Activated CD4-positive, alpha-beta T cell treated with anti-CD3 and anti-CD28 coated beads for 36 hours (primary cell): Measurements from ENCODE around the gene ACAN. TPM values are rescaled to one million over a fixed set of nuclear protein-coding genes. Genes with fewer than 3 reads are reported as not detected.

ENCODE experiments used
- ATAC-seq: fragments of 200-7000 bp; cut with Tn5 transposase; one replicate; pipeline ENCODE4 v1.10.0; 2021; ENCODE audit warnings: mild to moderate bottlenecking, moderate library complexity
- CTCF ChIA-PET: fragments of 350-600 bp; sonication (Branson Sonifier 250); formaldehyde crosslinking; loops from one replicate; lab custom pipeline; 2021; ENCODE audit warnings: antibody characterized with exemption; lab: Charles Lee
- POLR2A ChIA-PET: fragments of 350-600 bp; sonication (Branson Sonifier 250); formaldehyde crosslinking; loops from one replicate; lab custom pipeline; 2021; ENCODE audit warnings: antibody characterized with exemption, inconsistent platforms; lab: Charles Lee
- DNase-seq: peaks from one replicate; pipeline ENCODE4 v3.0.0-alpha.2; 2020
- H3K27ac Mint-ChIP-seq: one replicate; pipeline ENCODE4 v1.8.0; 2021; ENCODE audit warnings: mixed read lengths
- H3K27me3 Mint-ChIP-seq: one replicate; pipeline ENCODE4 v1.8.0; 2021; ENCODE audit warnings: mixed read lengths
- H3K36me3 Mint-ChIP-seq: one replicate; pipeline ENCODE4 v1.8.0; 2021; ENCODE audit warnings: low read depth, mixed read lengths
- H3K4me1 Mint-ChIP-seq: one replicate; pipeline ENCODE4 v1.8.0; 2021; ENCODE audit warnings: mixed read lengths
- H3K4me3 Mint-ChIP-seq: one replicate; pipeline ENCODE4 v1.8.0; 2021; ENCODE audit warnings: mild to moderate bottlenecking, moderate library complexity, mixed read lengths
- H3K9me3 Mint-ChIP-seq: one replicate; pipeline ENCODE4 v1.8.0; 2021; ENCODE audit warnings: low read depth, mixed read lengths
- intact Hi-C, 2 experiments: fragments of 100-400 bp; cut with DNase I in 1 of 2; cut with micrococcal nuclease in 1 of 2; formaldehyde crosslinking; loops; one replicate each; pipeline versions ENCODE4 v1.14.2 to v1.15.1; 2022 to 2024; cut with DNase I, micrococcal nuclease
- total RNA-seq, 2 experiments: library from RNA; stranded (reverse); gene quantifications; one replicate each; pipeline ENCODE4 v1.2.3, GENCODE V29; 2021

The ACAN gene
- total RNA-seq = not detected

- no peaks in the 10 kb centered on the region for H3K36me3 Mint-ChIP-seq
- H3K4me3 Mint-ChIP-seq = no peak within 1 kb of the TSS
- peaks cover 44% of the 10 kb centered on the region for H3K27me3 Mint-ChIP-seq
- POLR2A ChIA-PET = no interaction called here
- intact Hi-C loops = no loop called here
- DNase-seq (no peak), ATAC-seq (no peak)
- no peaks in the 10 kb centered on the region for H3K9me3 Mint-ChIP-seq
- no peak within 1 kb of the TSS for H3K27ac Mint-ChIP-seq
- peaks cover 3% of the 10 kb centered on the region for H3K4me1 Mint-ChIP-seq
- CTCF ChIA-PET = interaction anchor here (0.7 kb wide), 2 partner anchors 25 to 336 kb away, joined by 3 read pairs; partner anchors contain the start of gene MRPL46
Measured at GRCh38 chr15:88803241-88803919, at the start of gene ACAN. ACAN (plus strand) TSS chr15:88803436; CDS start chr15:88836207, 32,771 bp downstream.

- no peaks in the 10 kb centered on the region for H3K9me3 Mint-ChIP-seq
- ATAC-seq (no peak), DNase-seq (no peak)
- POLR2A ChIA-PET = no interaction called here
- H3K4me3 Mint-ChIP-seq = no peak overlapping the region
- CTCF ChIA-PET = no interaction called here
- H3K27me3 Mint-ChIP-seq = peaks cover 8% of the 10 kb centered on the region
- intact Hi-C loops = no loop called here
- no peaks in the 10 kb centered on the region for H3K36me3 Mint-ChIP-seq
- no peaks in the 10 kb centered on the region for H3K4me1 Mint-ChIP-seq
- H3K27ac Mint-ChIP-seq = no peak overlapping the region
Measured at GRCh38 chr15:88756521-88756920, 46.7 kb upstream of the ACAN start.

- no peaks in the 10 kb centered on the region for H3K4me1 Mint-ChIP-seq
- POLR2A ChIA-PET = no interaction called here
- no peak overlapping the region for H3K27ac Mint-ChIP-seq
- H3K4me3 Mint-ChIP-seq = no peak overlapping the region
- peaks cover 8% of the 10 kb centered on the region for H3K27me3 Mint-ChIP-seq
- ATAC-seq (no peak), DNase-seq (no peak)
- no peaks in the 10 kb centered on the region for H3K36me3 Mint-ChIP-seq
- intact Hi-C loops = no loop called here
- CTCF ChIA-PET = no interaction called here
- H3K9me3 Mint-ChIP-seq = no peaks in the 10 kb centered on the region
Measured at GRCh38 chr15:88756921-88757320, 46.3 kb upstream of the ACAN start.

- Mint-ChIP-seq H3K4me1 (no peaks in the 10 kb centered on the region), H3K9me3 (no peaks in the 10 kb centered on the region), H3K27ac (no peak overlapping the region), H3K36me3 (no peaks in the 10 kb centered on the region), H3K27me3 (peaks cover 6% of the 10 kb centered on the region), H3K4me3 (no peak overlapping the region)
- intact Hi-C loops = no loop called here
- ChIA-PET POLR2A (interaction anchor here (0.6 kb wide), 1 partner anchor 12 kb away, joined by 3 read pairs; no protein-coding TSS in a partner anchor), CTCF (interaction anchor here (1.0 kb wide), 1 partner anchor 9 kb away, joined by 4 read pairs; no protein-coding TSS in a partner anchor)
- ATAC-seq = no peak
- no peak for DNase-seq
Measured at GRCh38 chr15:88759872-88760271, 43.4 kb upstream of the ACAN start.

DNA sequence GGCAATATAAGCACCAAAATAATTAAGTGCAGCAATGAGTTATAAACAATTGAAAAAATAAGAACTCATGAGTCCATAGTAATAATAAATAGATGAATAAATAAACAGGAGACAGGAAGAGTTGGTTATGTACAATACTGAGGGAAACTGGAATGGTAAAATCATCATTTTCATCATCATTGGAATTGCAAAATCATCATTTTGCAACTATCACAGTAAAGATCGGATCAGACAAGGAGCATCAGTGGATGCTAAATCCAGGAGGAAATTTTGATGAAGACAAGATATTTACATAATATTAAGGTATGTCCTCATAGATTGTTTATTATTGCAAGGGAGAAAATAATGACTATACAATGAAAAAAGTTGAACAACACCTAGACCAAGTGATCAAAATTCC, 38.8 kb upstream of the ACAN start:
- H3K9me3 Mint-ChIP-seq = no peaks in the 10 kb centered on the region
- no peak overlapping the region for H3K4me3 Mint-ChIP-seq
- intact Hi-C loops = no loop called here
- peaks cover 14% of the 10 kb centered on the region for H3K27me3 Mint-ChIP-seq
- CTCF ChIA-PET = no interaction called here
- H3K27ac Mint-ChIP-seq = no peak overlapping the region
- POLR2A ChIA-PET = no interaction called here
- ATAC-seq = no peak
- peaks cover under 1% of the 10 kb centered on the region for H3K4me1 Mint-ChIP-seq
- H3K36me3 Mint-ChIP-seq = no peaks in the 10 kb centered on the region
- DNase-seq = no peak

- POLR2A ChIA-PET = no interaction called here
- CTCF ChIA-PET = no interaction called here
- intact Hi-C loops = no loop called here
- ATAC-seq (no peak), DNase-seq (no peak)
- peaks cover 3% of the 10 kb centered on the region for H3K9me3 Mint-ChIP-seq
- no peak overlapping the region for H3K27ac Mint-ChIP-seq
- peaks cover 20% of the 10 kb centered on the region for H3K27me3 Mint-ChIP-seq
- no peaks in the 10 kb centered on the region for H3K36me3 Mint-ChIP-seq
- H3K4me1 Mint-ChIP-seq = peaks cover 2% of the 10 kb centered on the region
- H3K4me3 Mint-ChIP-seq = no peak overlapping the region
Measured at GRCh38 chr15:88765212-88765611, 38.0 kb upstream of the ACAN start.

DNA sequence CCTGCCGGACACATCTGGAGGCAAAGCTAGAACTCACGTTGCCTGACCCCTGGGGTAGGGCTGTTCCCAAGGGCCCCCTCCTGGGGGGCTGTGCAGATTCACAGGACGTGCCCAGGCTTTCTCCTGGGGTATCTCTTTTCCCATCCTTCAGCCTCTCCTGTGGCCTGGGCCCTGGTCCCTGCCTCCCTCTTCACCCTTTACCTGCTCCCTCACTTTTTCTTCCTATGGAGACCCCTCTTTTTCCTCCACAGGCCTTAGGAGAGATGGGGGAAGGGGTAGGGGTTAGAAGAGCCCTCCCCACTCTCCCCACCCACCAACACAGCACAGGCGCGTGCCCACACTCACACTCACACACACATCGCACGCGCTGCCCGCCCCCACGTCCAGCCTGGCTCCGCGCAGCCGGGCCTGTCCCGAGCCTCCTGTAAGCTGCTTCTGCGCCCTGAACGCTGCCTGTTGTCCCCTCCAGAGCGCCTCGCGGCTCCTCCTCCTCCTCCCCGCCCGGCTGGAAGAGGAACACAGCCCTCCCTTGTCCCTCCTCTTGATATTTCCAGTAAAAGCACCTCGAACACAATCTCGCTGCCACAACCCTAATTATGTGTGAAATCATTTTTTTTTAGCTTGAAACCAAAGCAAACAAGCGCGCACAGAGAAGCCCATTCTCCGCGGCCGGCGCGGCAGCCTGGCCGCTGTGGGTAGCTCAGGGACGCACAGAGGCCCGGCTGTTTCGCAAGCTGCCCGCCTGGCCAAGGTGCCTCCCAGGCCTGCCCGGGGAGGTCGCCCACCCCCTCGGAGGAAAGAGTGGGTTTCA, 33.9 kb upstream of the ACAN start:
- Mint-ChIP-seq H3K27me3 (peaks cover 32% of the 10 kb centered on the region), H3K9me3 (peaks cover 9% of the 10 kb centered on the region), H3K27ac (no peak overlapping the region), H3K4me1 (peaks cover 2% of the 10 kb centered on the region), H3K36me3 (no peaks in the 10 kb centered on the region), H3K4me3 (no peak overlapping the region)
- intact Hi-C loops = no loop called here
- POLR2A ChIA-PET = no interaction called here
- DNase-seq (peak; percentile 21), ATAC-seq (peak; percentile 30)
- CTCF ChIA-PET = interaction anchor here (1.1 kb wide), 1 partner anchor 10 kb away, joined by 4 read pairs; no protein-coding TSS in a partner anchor

- H3K36me3 Mint-ChIP-seq = no peaks in the 10 kb centered on the region
- H3K4me1 Mint-ChIP-seq = no peaks in the 10 kb centered on the region
- peaks cover 3% of the 10 kb centered on the region for H3K9me3 Mint-ChIP-seq
- CTCF ChIA-PET = no interaction called here
- no peak for ATAC-seq
- H3K27me3 Mint-ChIP-seq = peaks cover 15% of the 10 kb centered on the region
- H3K27ac Mint-ChIP-seq = no peak overlapping the region
- intact Hi-C loops = no loop called here
- no peak overlapping the region for H3K4me3 Mint-ChIP-seq
- no peak for DNase-seq
- POLR2A ChIA-PET = no interaction called here
Measured at GRCh38 chr15:88775776-88776175, 27.5 kb upstream of the ACAN start.

DNA sequence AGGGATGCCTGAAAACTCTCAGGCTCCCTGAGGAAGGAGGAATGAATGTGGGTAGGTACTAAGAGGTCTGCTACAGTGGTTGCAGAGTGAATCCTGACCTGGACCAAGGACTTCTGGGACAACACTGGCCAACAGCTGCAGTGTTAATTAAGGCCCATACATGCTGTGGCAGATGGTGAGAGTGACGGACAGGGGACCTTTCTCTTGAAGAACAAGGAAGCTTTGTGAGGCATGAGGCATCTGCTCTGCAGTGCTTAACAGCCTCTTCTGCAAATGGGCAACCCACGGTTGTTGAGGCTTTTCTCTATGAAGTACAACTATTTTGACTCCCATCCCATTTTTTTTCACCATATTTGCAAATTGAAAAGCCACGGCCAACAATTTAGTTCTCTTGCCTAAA, 26.6 kb upstream of the ACAN start:
- POLR2A ChIA-PET = no interaction called here
- Mint-ChIP-seq H3K27me3 (peaks cover 10% of the 10 kb centered on the region), H3K4me3 (no peak overlapping the region), H3K27ac (no peak overlapping the region), H3K9me3 (no peaks in the 10 kb centered on the region), H3K36me3 (no peaks in the 10 kb centered on the region), H3K4me1 (no peaks in the 10 kb centered on the region)
- ATAC-seq (no peak), DNase-seq (no peak)
- intact Hi-C loops = no loop called here
- CTCF ChIA-PET = no interaction called here

DNA sequence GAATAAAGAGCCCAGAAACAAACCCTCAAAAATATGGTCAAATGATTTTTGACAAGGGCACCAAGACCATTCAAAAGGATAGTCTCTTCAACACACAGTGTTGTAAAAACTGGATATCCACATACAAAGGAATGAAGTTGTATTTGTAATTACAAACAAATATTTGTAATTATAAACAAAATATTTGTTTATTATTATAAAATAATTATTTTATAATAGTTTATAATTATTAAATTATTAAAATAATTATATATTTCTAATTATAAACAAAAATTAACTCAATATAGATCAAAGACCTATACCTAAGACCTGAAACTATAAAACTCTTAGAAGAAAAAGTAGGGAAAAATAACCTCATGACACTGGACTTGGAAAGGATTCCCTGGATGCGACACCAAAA, 23.3 kb upstream of the ACAN start:
- H3K27ac Mint-ChIP-seq = no peak overlapping the region
- DNase-seq (no peak), ATAC-seq (no peak)
- no peak overlapping the region for H3K4me3 Mint-ChIP-seq
- intact Hi-C loops = no loop called here
- CTCF ChIA-PET = no interaction called here
- H3K27me3 Mint-ChIP-seq = peaks cover 6% of the 10 kb centered on the region
- no peaks in the 10 kb centered on the region for H3K9me3 Mint-ChIP-seq
- no peaks in the 10 kb centered on the region for H3K36me3 Mint-ChIP-seq
- POLR2A ChIA-PET = no interaction called here
- H3K4me1 Mint-ChIP-seq = no peaks in the 10 kb centered on the region

GRCh38 chr15:88782465-88782864, 20.8 kb upstream of the ACAN start:
- no peaks in the 10 kb centered on the region for H3K9me3 Mint-ChIP-seq
- CTCF ChIA-PET = no interaction called here
- H3K27ac Mint-ChIP-seq = no peak overlapping the region
- DNase-seq (no peak), ATAC-seq (no peak)
- intact Hi-C loops = no loop called here
- H3K36me3 Mint-ChIP-seq = no peaks in the 10 kb centered on the region
- POLR2A ChIA-PET = no interaction called here
- no peak overlapping the region for H3K4me3 Mint-ChIP-seq
- H3K4me1 Mint-ChIP-seq = no peaks in the 10 kb centered on the region
- peaks cover 3% of the 10 kb centered on the region for H3K27me3 Mint-ChIP-seq

- POLR2A ChIA-PET = no interaction called here
- intact Hi-C loops = no loop called here
- Mint-ChIP-seq H3K36me3 (no peaks in the 10 kb centered on the region), H3K9me3 (no peaks in the 10 kb centered on the region), H3K4me1 (no peaks in the 10 kb centered on the region), H3K27me3 (no peaks in the 10 kb centered on the region), H3K4me3 (no peak overlapping the region), H3K27ac (no peak overlapping the region)
- DNase-seq = no peak
- CTCF ChIA-PET = no interaction called here
- no peak for ATAC-seq
Measured at GRCh38 chr15:88785217-88785616, 18.0 kb upstream of the ACAN start.
